CD14-positive monocyte (primary cell): Measurements from ENCODE around the gene ANKRD2. TPM values are rescaled to one million over a fixed set of nuclear protein-coding genes. Genes with fewer than 3 reads are reported as not detected.

Experiments used
- DNase-seq, 3 donors: peaks; one replicate each; pipeline ENCODE4 v3.0.0-alpha.2; 2011 to 2022
- H2AFZ ChIP-seq: 2 replicates; pipeline ENCODE4 v1.6.0; 2012; ENCODE audit warnings: mild to moderate bottlenecking, low read depth, low read length, inconsistent platforms; ENCODE audit not compliant: insufficient read depth, poor library complexity, severe bottlenecking
- H3K27ac ChIP-seq, 2 donors: 1 replicate in 1 of 2; 2 replicates in 1 of 2; pipeline ENCODE4 v1.5.1; 2012 to 2013; ENCODE audit warnings: low read length in 2 of 2, control low read depth in 1 of 2, inconsistent platforms in 1 of 2, low read depth in 1 of 2, mild to moderate bottlenecking in 1 of 2
- H3K27me3 ChIP-seq, 2 donors: one replicate each; pipeline versions ENCODE4 v1.6.0 to v1.6.1; 2011 to 2013; ENCODE audit warnings: low read length in 2 of 2; ENCODE audit not compliant: control insufficient read depth in 2 of 2, insufficient read depth in 2 of 2
- H3K36me3 ChIP-seq, 2 donors: replicated peaks in 1 of 2; 1 replicate in 1 of 2; 2 replicates in 1 of 2; pipeline versions ENCODE4 v1.5.1 to v1.6.1; 2012 to 2013; ENCODE audit warnings: low read length in 2 of 2, control low read depth in 1 of 2, inconsistent platforms in 1 of 2, mild to moderate bottlenecking in 1 of 2; ENCODE audit not compliant: insufficient read depth in 2 of 2, control insufficient read depth in 1 of 2
- H3K4me1 ChIP-seq, 2 donors: 1 replicate in 1 of 2; 2 replicates in 1 of 2; pipeline versions ENCODE4 v1.5.1 to v1.6.1; 2012 to 2013; ENCODE audit warnings: low read length in 2 of 2, control low read depth in 1 of 2, inconsistent platforms in 1 of 2, mild to moderate bottlenecking in 1 of 2, moderate library complexity in 1 of 2; ENCODE audit not compliant: insufficient read depth in 2 of 2, control insufficient read depth in 1 of 2
- H3K4me2 ChIP-seq: replicated peaks from 2 replicates; pipeline ENCODE3; 2012; ENCODE audit warnings: low read length, moderate library complexity, mild to moderate bottlenecking; ENCODE audit not compliant: poor library complexity, severe bottlenecking; ENCODE audit errors: extremely low read depth
- H3K4me3 ChIP-seq, 3 experiments: fragments of 200-600 bp in 1 of 3; sonication (generic) in 1 of 3; replicated peaks in 1 of 3; 1 replicate in 2 of 3; 2 replicates in 1 of 3; pipeline ENCODE4 v1.5.1; 2011 to 2013; ENCODE audit warnings: low read length in 3 of 3, mild to moderate bottlenecking in 3 of 3, control low read depth in 2 of 3, low read depth in 2 of 3, inconsistent platforms in 1 of 3, moderate library complexity in 1 of 3
- H3K79me2 ChIP-seq: 2 replicates; pipeline ENCODE4 v1.6.0; 2012; ENCODE audit warnings: mild to moderate bottlenecking, control low read depth, inconsistent platforms, low read length, moderate library complexity; ENCODE audit not compliant: insufficient read depth
- H3K9ac ChIP-seq: 2 replicates; pipeline ENCODE4 v1.6.0; 2017; ENCODE audit warnings: low read length, mild to moderate bottlenecking; ENCODE audit not compliant: insufficient read depth, poor library complexity, severe bottlenecking
- H3K9me3 ChIP-seq, 2 donors: replicated peaks in 1 of 2; 1 replicate in 1 of 2; 2 replicates in 1 of 2; pipeline versions ENCODE4 v1.5.1 to v1.6.1; 2012 to 2013; ENCODE audit warnings: low read length in 2 of 2, control low read depth in 1 of 2; ENCODE audit not compliant: control insufficient read depth in 1 of 2, insufficient read depth in 1 of 2
- H4K20me1 ChIP-seq: 2 replicates; pipeline ENCODE4 v1.6.0; 2012; ENCODE audit warnings: mild to moderate bottlenecking, low read length, control low read depth, moderate library complexity; ENCODE audit not compliant: insufficient read depth
- H3K27ac Mint-ChIP-seq, 7 donors: one replicate each; pipeline ENCODE4 v1.8.0; 2020; ENCODE audit warnings: mild to moderate bottlenecking in 7 of 7, mixed read lengths in 7 of 7, moderate library complexity in 6 of 7, inconsistent platforms in 2 of 7
- H3K27me3 Mint-ChIP-seq, 3 donors: one replicate each; pipeline ENCODE4 v1.8.0; 2021 to 2022; ENCODE audit warnings: low read depth in 3 of 3, mild to moderate bottlenecking in 3 of 3, mixed read lengths in 3 of 3, moderate library complexity in 3 of 3, inconsistent platforms in 1 of 3
- H3K36me3 Mint-ChIP-seq, 2 donors: one replicate each; pipeline ENCODE4 v1.8.0; 2020; ENCODE audit warnings: mixed read lengths in 2 of 2, inconsistent platforms in 1 of 2, mild to moderate bottlenecking in 1 of 2
- H3K4me1 Mint-ChIP-seq: one replicate; pipeline ENCODE4 v1.8.0; 2020; ENCODE audit warnings: mild to moderate bottlenecking, mixed read lengths
- H3K4me3 Mint-ChIP-seq, 2 donors: one replicate each; pipeline ENCODE4 v1.8.0; 2020; ENCODE audit warnings: mild to moderate bottlenecking in 2 of 2, mixed read lengths in 2 of 2, moderate library complexity in 1 of 2
- H3K9me3 Mint-ChIP-seq, 7 donors: one replicate each; pipeline ENCODE4 v1.8.0; 2020 to 2022; ENCODE audit warnings: mixed read lengths in 7 of 7, mild to moderate bottlenecking in 6 of 7, moderate library complexity in 6 of 7, inconsistent platforms in 2 of 7
- WGBS: methylation state at CpG from one replicate; pipeline ENCODE4 v1.1.5; 2013; ENCODE audit warnings: missing lambda C conversion rate; ENCODE audit not compliant: insufficient coverage; 5-methylcytosine and 5-hydroxymethylcytosine counted together
- intact Hi-C, 2 donors: fragments of 100-400 bp; cut with micrococcal nuclease; formaldehyde crosslinking; loops; one replicate each; pipeline versions ENCODE4 v1.15.0 to v1.15.1; 2023
- polyA plus RNA-seq, 3 donors: library from polyadenylated mRNA; depleted of rRNA in 1 of 3; unstranded in 2 of 3; stranded (reverse) in 1 of 3; fragments of 300-500 nt in 2 of 3; fragments of >200 nt in 1 of 3; fragmentation: Illumina TruSeq in 2 of 3; gene quantifications; 1 replicate in 2 of 3; 2 replicates in 1 of 3; pipeline ENCODE4 v1.2.3, GENCODE V29; 2012 to 2021
- TF ChIP-seq, protein P1 (sequence below): fragments of 200-600 bp; IDR thresholded peaks from one replicate; pipeline ENCODE4 v1.8.0; 2022; ENCODE audit warnings: antibody characterized with exemption, mild to moderate bottlenecking

ANKRD2 gene
- polyA plus RNA-seq, 3 donors = not detected

DNA sequence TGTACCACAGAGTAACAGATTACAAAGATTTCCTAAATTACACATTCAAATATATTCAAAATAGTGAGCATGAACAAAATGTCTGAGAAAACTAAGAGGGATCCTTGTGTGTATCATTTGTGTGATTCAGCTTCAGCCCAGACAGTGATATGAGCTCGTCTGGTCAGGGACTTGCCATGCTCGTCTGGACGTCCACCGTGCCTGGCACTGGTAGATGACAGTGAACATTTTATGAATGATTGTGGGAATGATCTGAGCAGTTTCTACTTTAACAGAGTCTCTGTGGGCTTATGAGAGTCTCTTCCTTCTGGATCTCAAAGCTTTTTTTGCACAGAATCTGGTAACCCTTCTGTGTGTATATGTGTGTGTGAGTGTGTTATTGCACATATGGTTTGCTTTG, 34.2 kb upstream of the ANKRD2 start:
- H4K20me1 ChIP-seq = peaks cover 13% of the 10 kb centered on the region
- H3K79me2 ChIP-seq = peaks cover 9% of the 10 kb centered on the region
- peaks cover 0 to 4% of the 10 kb centered on the region in 2 donors for H3K36me3 ChIP-seq
- H3K4me2 ChIP-seq = no peak overlapping the region
- H3K27ac Mint-ChIP-seq = no peak overlapping the region
- no peak overlapping the region for H3K27ac ChIP-seq
- 97% methylated on average over 4 of the region's 4 CpGs for WGBS
- peaks cover 21 to 23% of the 10 kb centered on the region in 2 donors for H3K4me1 ChIP-seq
- DNase-seq = no peak
- H3K4me3 ChIP-seq = no peak overlapping the region
- H3K27me3 ChIP-seq = no peaks in the 10 kb centered on the region
- H3K27me3 Mint-ChIP-seq = no peaks in the 10 kb centered on the region
- intact Hi-C loops = no loop called here
- H3K4me1 Mint-ChIP-seq = peaks cover 25% of the 10 kb centered on the region
- H2AFZ ChIP-seq = no peak overlapping the region
- H3K9me3 ChIP-seq = no peaks in the 10 kb centered on the region
- no peak overlapping the region for H3K9ac ChIP-seq
- no peak overlapping the region for H3K4me3 Mint-ChIP-seq
- no peaks in the 10 kb centered on the region for H3K9me3 Mint-ChIP-seq
- TF ChIP-seq, protein P1, sequence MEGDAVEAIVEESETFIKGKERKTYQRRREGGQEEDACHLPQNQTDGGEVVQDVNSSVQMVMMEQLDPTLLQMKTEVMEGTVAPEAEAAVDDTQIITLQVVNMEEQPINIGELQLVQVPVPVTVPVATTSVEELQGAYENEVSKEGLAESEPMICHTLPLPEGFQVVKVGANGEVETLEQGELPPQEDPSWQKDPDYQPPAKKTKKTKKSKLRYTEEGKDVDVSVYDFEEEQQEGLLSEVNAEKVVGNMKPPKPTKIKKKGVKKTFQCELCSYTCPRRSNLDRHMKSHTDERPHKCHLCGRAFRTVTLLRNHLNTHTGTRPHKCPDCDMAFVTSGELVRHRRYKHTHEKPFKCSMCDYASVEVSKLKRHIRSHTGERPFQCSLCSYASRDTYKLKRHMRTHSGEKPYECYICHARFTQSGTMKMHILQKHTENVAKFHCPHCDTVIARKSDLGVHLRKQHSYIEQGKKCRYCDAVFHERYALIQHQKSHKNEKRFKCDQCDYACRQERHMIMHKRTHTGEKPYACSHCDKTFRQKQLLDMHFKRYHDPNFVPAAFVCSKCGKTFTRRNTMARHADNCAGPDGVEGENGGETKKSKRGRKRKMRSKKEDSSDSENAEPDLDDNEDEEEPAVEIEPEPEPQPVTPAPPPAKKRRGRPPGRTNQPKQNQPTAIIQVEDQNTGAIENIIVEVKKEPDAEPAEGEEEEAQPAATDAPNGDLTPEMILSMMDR = no peak
- peaks cover 3 to 8% of the 10 kb centered on the region in 2 donors for H3K36me3 Mint-ChIP-seq

DNA sequence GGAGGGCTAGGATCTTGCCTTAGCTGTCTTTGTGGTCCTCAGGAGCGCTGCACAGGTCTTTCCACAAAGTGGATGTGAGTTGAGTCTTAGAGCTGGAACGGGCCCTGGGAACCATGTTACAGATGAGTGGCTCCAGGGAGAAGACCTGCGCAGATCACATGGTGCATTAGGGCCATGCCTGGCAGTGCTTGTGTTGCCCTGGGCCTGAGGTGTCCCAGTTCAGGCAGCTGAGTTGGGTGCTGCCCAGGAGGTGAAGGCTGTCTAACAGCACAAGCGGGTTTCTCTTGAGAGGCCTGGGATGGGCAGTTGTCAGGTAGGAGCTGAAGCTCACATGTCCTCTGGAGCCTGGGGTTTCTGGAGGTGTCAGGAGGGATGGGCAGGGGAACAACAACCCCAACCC, 33.7 kb upstream of the ANKRD2 start:
- no peak overlapping the region for H3K4me3 ChIP-seq
- Mint-ChIP-seq H3K27ac (peak overlapping the region in 1 of 7 donors; percentile 42), H3K4me3 (no peak overlapping the region), H3K4me1 (peaks cover 29% of the 10 kb centered on the region), H3K9me3 (no peaks in the 10 kb centered on the region), H3K36me3 (peaks cover 2 to 8% of the 10 kb centered on the region in 2 donors), H3K27me3 (no peaks in the 10 kb centered on the region)
- intact Hi-C loops = no loop called here
- H3K79me2 ChIP-seq = peaks cover 13% of the 10 kb centered on the region
- H3K9ac ChIP-seq = no peak overlapping the region
- WGBS = 95% methylated on average over 4 of the region's 4 CpGs
- peaks cover 0 to 4% of the 10 kb centered on the region in 2 donors for H3K36me3 ChIP-seq
- no peak overlapping the region for H2AFZ ChIP-seq
- no peak overlapping the region for H3K4me2 ChIP-seq
- H3K27ac ChIP-seq = no peak overlapping the region
- TF ChIP-seq, protein P1 = no peak
- H3K27me3 ChIP-seq = no peaks in the 10 kb centered on the region
- no peaks in the 10 kb centered on the region for H3K9me3 ChIP-seq
- peaks cover 25 to 27% of the 10 kb centered on the region in 2 donors for H3K4me1 ChIP-seq
- no peak for DNase-seq
- H4K20me1 ChIP-seq = peaks cover 14% of the 10 kb centered on the region
